GM12865 (cell line): ENCODE results near the gene RUNX3.

Source experiments
- DNase-seq: peaks from one replicate; pipeline ENCODE4 v3.0.0; 2010; ENCODE audit warnings: low read depth
- H3K4me3 ChIP-seq: 2 replicates; pipeline ENCODE4 v1.5.1; 2011; ENCODE audit warnings: mild to moderate bottlenecking, low read depth, low read length, control low read depth
- TF ChIP-seq, protein P1 (sequence below): IDR thresholded peaks from 2 replicates; pipeline ENCODE4 v1.5.1; 2011; ENCODE audit warnings: low read length, control low read depth, low read depth, inconsistent platforms; ENCODE audit not compliant: insufficient read depth; ENCODE audit errors: missing control alignments

RUNX3 gene

DNA sequence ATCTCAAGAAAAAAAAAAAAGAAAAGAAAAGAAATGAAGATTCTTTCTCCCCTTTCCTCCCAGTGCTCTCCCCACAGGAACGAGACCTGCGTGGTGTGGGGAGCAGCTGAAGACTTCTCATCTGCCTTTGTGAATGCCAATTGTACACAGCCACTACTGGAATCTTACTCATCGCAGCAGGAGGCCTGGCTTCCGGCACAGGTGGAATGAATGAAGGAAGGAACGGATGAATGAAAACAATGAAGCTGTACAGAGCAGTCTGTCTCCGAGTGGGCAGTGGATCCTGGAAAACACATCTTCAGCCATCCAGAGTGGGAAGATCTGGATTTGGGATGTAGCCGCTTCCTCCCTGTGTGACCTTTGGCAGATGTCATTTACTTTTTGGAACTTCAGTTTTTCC lies 64.9 kb downstream of the RUNX3 start:
- H3K4me3 ChIP-seq: no peak overlapping the region
- DNase-seq: no peak
- TF ChIP-seq, protein P1, sequence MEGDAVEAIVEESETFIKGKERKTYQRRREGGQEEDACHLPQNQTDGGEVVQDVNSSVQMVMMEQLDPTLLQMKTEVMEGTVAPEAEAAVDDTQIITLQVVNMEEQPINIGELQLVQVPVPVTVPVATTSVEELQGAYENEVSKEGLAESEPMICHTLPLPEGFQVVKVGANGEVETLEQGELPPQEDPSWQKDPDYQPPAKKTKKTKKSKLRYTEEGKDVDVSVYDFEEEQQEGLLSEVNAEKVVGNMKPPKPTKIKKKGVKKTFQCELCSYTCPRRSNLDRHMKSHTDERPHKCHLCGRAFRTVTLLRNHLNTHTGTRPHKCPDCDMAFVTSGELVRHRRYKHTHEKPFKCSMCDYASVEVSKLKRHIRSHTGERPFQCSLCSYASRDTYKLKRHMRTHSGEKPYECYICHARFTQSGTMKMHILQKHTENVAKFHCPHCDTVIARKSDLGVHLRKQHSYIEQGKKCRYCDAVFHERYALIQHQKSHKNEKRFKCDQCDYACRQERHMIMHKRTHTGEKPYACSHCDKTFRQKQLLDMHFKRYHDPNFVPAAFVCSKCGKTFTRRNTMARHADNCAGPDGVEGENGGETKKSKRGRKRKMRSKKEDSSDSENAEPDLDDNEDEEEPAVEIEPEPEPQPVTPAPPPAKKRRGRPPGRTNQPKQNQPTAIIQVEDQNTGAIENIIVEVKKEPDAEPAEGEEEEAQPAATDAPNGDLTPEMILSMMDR: no peak

DNA sequence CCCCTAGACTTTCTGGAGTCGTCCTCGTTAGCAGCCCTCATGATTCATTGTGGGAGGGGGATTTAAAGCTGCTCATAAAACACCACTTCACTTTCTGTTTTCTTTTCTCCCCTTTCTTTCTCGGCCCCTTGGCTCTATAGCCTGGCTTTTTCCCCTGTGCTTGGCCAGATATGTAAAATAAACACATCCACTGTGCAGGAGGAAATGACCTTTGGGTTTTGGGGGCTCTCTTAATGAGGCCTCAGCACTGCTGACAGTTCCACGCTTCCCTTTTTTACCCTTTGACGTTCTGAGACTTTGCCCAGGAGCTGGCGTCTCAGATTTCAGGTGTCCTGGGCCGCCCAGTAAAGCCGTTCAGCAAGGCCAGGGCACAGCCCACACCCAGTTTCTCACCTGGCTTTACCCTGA lies 65.7 kb downstream of the RUNX3 start:
- H3K4me3 ChIP-seq: no peak overlapping the region
- TF ChIP-seq, protein P1: no peak
- DNase-seq: no peak

DNA sequence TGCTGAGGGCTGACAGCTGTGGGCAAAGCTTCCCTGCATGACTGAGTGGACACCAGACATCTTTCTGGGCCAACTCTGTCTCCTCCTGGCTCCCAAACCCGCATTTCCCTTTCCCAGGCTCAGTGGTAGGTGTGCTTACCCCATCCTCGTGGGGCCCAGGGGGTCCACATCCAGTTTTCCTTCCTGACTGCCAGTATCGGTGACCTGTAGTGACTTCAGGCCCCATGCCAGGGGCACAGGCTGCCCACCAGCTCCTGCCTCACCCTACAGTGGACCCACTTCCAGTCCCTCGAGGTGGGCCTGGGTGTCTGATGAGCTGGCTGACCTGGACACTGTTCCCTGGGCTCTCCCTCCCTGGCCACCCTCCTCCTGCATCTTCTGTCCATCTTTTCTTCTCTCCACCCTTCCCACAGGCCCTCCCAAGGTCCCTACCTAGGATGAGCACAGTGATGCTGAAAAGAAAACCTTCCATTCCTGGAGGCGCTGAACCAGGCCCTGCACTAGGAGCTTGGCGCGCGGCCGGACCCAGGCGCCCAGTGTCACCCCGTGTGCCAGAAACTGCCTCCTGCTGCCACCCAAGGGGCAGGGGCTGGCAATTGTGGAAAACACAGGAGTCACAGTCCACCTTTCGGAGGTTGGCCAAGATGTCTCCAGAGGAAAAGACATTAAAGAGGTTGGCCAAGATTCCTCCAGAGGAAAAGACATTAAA lies 67.1 kb downstream of the RUNX3 start:
- TF ChIP-seq, protein P1: no peak
- no peak overlapping the region for H3K4me3 ChIP-seq
- no peak for DNase-seq

DNA sequence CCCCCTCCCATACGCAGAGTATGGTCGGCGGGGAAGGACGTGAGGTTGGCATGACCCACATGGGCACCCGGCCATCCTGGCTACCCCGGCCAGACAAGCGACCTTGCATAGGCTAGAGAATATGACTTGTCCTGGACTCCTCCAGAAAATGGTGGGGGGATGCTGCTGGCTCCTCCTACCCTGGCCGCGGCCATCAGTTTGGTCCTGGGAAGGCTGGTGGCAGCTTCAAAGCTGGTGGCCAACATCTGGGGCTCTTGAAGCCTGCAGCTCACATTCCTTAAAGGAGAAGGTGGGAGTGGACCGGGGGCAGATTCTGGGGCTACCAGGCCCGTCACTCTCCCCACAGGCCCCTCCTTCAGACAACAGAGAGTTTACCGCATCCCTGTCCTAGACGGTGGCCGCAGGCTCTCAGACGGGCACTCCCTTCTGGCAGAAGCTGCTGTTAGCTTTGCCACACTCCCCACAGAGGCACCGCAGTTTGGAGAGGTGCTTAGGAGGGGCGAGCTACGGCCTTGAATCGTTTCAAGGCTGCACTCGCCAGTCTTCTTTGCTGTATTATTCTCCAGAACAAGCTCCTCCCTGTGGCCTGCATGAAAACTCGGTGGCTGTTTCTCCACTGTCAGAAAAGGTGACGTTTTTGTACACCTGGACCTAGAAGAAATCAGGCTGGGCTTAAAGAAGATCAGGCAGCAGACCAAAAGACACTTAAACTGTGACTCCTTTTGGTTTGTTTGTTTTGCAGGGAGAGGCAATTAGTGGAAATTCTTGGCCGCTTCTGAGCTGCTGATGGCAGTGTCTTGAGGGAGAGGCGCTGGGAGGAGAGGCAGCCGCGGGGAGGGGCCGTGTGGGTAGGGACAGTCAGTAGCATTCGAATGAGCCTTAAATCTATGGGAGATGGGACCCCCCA lies 68.0 kb downstream of the RUNX3 start:
- TF ChIP-seq, protein P1: no peak
- no peak overlapping the region for H3K4me3 ChIP-seq
- no peak for DNase-seq

DNA sequence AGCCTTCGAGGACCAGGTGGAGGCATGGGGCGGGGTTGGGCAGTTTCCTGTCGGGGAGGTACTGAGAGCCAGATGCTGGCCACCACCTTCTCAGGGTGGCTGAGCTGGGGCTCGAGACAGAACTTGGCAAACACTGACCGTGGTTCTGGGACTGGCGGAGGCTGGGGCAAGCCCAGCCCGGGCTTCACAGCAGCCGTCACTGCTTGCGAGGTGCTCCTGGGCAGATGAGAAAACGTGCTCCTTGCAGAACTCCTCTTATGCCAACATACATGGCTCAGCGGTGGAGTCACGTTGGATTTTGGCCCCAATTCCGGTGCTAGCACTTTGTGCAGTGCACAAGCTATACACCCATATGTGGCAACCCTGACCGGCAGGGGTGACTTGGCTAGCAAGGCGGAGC lies 69.2 kb downstream of the RUNX3 start:
- no peak overlapping the region for H3K4me3 ChIP-seq
- TF ChIP-seq, protein P1: no peak
- no peak for DNase-seq

DNA sequence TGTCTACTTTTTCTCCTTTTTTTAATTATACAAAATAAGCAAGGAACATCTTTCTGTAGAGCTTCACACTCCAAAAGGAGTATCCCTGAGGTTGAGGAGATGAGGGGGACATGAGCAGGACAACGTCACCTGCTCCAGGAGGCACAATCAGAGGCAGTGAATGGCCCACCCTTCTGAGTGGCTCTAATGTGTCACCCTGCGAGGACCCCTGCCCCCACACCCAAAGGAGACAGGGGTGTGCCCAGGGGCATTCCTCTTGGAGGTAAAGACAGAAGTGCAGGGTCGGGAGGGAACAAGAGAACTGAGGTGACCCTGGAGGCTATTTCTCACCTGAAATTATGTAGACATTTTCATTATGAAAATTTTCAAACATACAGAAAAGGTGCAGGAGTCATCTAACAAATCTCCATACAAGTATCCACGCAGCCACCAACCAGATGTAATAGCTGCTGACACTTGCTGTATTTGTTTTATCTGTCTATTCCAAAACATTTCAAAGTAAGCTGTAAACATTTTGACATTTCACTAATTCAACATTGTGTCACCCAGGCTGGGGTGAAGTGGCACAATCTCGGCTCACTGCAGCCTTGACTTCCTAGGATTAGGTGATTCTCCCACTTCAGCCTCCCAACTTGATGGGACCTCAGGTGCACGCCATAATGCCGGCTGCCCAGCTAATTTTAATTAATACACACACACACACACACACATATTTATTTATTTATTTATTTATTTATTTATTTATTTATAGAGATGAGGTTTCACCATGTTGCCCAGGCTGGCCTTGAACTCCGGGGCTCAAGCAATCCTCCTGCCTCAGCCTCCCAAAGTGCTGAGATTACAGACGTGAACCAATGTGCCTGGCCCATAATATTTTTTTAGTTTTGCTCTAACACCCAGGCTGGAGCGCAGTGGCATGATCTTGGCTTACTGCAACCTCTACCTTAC lies 70.7 kb downstream of the RUNX3 start:
- no peak for DNase-seq
- TF ChIP-seq, protein P1: no peak
- no peak overlapping the region for H3K4me3 ChIP-seq
